Caki2 (cell line): Measurements from ENCODE around the gene ANK2. TPM values are rescaled to one million over a fixed set of nuclear protein-coding genes. Genes with fewer than 3 reads are reported as not detected.

ENCODE experiments used
- DNase-seq: peaks from one replicate; pipeline ENCODE4 v3.0.0-alpha.2; 2015; ENCODE audit warnings: low read depth
- in situ Hi-C: cut with HindIII; loops from 2 replicates; pipeline ENCODE4 v1.10.0; 2016; ENCODE audit warnings: low sequenced_read_pairs, low pct_unique_long_range_greater_than_20kb, mixed read lengths
- total RNA-seq: library from RNA; depleted of rRNA; stranded (reverse); fragments of >200 nt; shearing (Covaris generic); gene quantifications from 2 replicates; pipeline ENCODE4 v1.2.3, GENCODE V29; 2014; ENCODE audit warnings: low replicate concordance

ANK2 gene
- total RNA-seq, 1 experiment from 2014 or later, result 8.3 TPM

- in situ Hi-C loops, result no loop called here
- no peak for DNase-seq
These were observed 243.1 kb downstream of the ANK2 start for GRCh38 chr4:113292371-113293042.

GRCh38 chr4:113293043-113293560 lies 243.6 kb downstream of the ANK2 start:
- no peak for DNase-seq
- in situ Hi-C loops, result no loop called here

GRCh38 chr4:113293674-113294073 lies 244.2 kb downstream of the ANK2 start:
- DNase-seq, result no peak
- in situ Hi-C loops, result no loop called here

- in situ Hi-C loops, result no loop called here
These were observed 245.5 kb downstream of the ANK2 start for GRCh38 chr4:113294908-113295307.

GRCh38 chr4:113300471-113300928 lies 251.0 kb downstream of the ANK2 start:
- peak; percentile 46 for DNase-seq
- in situ Hi-C loops, result no loop called here

More at GRCh38 chr4:113294908-113295307, 245.5 kb downstream of the ANK2 start:
- DNase-seq, result no peak

GRCh38 chr4:113302051-113302450 lies 252.6 kb downstream of the ANK2 start:
- in situ Hi-C loops, result no loop called here
- DNase-seq, result no peak

GRCh38 chr4:113303315-113303714 lies 253.9 kb downstream of the ANK2 start:
- no peak for DNase-seq
- in situ Hi-C loops, result no loop called here

GRCh38 chr4:113311047-113311446 lies 261.6 kb downstream of the ANK2 start:
- no peak for DNase-seq
- in situ Hi-C loops, result no loop called here

- no peak for DNase-seq
- in situ Hi-C loops, result no loop called here
These were observed 263.1 kb downstream of the ANK2 start for GRCh38 chr4:113312529-113312928.

- in situ Hi-C loops, result no loop called here
- DNase-seq, result no peak
These were observed 265.0 kb downstream of the ANK2 start for GRCh38 chr4:113314426-113314825.

GRCh38 chr4:113316879-113317278 lies 267.4 kb downstream of the ANK2 start:
- in situ Hi-C loops, result no loop called here
- DNase-seq, result no peak

- DNase-seq, result no peak
- in situ Hi-C loops, result no loop called here
These were observed 268.1 kb downstream of the ANK2 start for GRCh38 chr4:113317523-113317922.

GRCh38 chr4:113322736-113323135 lies 273.3 kb downstream of the ANK2 start:
- no peak for DNase-seq
- in situ Hi-C loops, result no loop called here

GRCh38 chr4:113325876-113326615 lies 276.6 kb downstream of the ANK2 start:
- DNase-seq, result no peak

GRCh38 chr4:113327494-113327893 lies 278.0 kb downstream of the ANK2 start:
- peak; percentile 7 for DNase-seq
- in situ Hi-C loops, result no loop called here

More at GRCh38 chr4:113325876-113326615, 276.6 kb downstream of the ANK2 start:
- in situ Hi-C loops, result no loop called here

GRCh38 chr4:113328514-113328913 lies 279.1 kb downstream of the ANK2 start:
- DNase-seq, result no peak
- in situ Hi-C loops, result no loop called here

GRCh38 chr4:113330200-113330599 lies 280.7 kb downstream of the ANK2 start:
- in situ Hi-C loops, result no loop called here
- no peak for DNase-seq

- DNase-seq, result no peak
- in situ Hi-C loops, result no loop called here
These were observed 282.4 kb downstream of the ANK2 start for GRCh38 chr4:113331811-113332210.

- in situ Hi-C loops, result no loop called here
- no peak for DNase-seq
These were observed 283.2 kb downstream of the ANK2 start for GRCh38 chr4:113332701-113333100.
